ENCODE data around the gene SLC5A2.

SLC5A2 gene

GRCh38 chr16:31517800-31518402, 35.0 kb downstream of the SLC5A2 start:
- H3K4me1 ChIP-seq (ENCODE audit: insufficient read depth, low read length): no peaks in the 10 kb centered on the region
- no peak overlapping the region for H3K4me2 ChIP-seq (ENCODE audit: insufficient read depth, low read length)
- no peak overlapping the region for H3K9ac ChIP-seq (ENCODE audit: low read depth, low read length)
- DNase-seq: no peak
- no peaks in the 10 kb centered on the region for H3K79me2 ChIP-seq (ENCODE audit: insufficient read depth, low read length)
- H3K36me3 ChIP-seq (ENCODE audit: insufficient read depth, low read length): no peaks in the 10 kb centered on the region
- no peaks in the 10 kb centered on the region for H4K20me1 ChIP-seq (ENCODE audit: insufficient read depth, low read length)
- ATAC-seq (ENCODE audit: insufficient read depth, low read depth): no peak
- no peak overlapping the region for H3K27ac ChIP-seq (ENCODE audit: low read length)
- TF ChIP-seq, protein P1, sequence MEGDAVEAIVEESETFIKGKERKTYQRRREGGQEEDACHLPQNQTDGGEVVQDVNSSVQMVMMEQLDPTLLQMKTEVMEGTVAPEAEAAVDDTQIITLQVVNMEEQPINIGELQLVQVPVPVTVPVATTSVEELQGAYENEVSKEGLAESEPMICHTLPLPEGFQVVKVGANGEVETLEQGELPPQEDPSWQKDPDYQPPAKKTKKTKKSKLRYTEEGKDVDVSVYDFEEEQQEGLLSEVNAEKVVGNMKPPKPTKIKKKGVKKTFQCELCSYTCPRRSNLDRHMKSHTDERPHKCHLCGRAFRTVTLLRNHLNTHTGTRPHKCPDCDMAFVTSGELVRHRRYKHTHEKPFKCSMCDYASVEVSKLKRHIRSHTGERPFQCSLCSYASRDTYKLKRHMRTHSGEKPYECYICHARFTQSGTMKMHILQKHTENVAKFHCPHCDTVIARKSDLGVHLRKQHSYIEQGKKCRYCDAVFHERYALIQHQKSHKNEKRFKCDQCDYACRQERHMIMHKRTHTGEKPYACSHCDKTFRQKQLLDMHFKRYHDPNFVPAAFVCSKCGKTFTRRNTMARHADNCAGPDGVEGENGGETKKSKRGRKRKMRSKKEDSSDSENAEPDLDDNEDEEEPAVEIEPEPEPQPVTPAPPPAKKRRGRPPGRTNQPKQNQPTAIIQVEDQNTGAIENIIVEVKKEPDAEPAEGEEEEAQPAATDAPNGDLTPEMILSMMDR (IDR thresholded peaks at IDR 0.05; ENCODE audit: borderline replicate concordance, extremely low read depth, low read length, poor library complexity, severe bottlenecking): no peak
- peaks cover 2% of the 10 kb centered on the region for H3K27me3 ChIP-seq (ENCODE audit: insufficient read depth, low read length, poor library complexity)
- no peak overlapping the region for H2AFZ ChIP-seq (ENCODE audit: low read depth, low read length)
- no peaks in the 10 kb centered on the region for H3K9me3 ChIP-seq (ENCODE audit: insufficient read depth, low read length, severe bottlenecking)
- H3K4me3 ChIP-seq (ENCODE audit: low read depth in 1 of 2, low read length in 2 of 2): no peak overlapping the region

DNA sequence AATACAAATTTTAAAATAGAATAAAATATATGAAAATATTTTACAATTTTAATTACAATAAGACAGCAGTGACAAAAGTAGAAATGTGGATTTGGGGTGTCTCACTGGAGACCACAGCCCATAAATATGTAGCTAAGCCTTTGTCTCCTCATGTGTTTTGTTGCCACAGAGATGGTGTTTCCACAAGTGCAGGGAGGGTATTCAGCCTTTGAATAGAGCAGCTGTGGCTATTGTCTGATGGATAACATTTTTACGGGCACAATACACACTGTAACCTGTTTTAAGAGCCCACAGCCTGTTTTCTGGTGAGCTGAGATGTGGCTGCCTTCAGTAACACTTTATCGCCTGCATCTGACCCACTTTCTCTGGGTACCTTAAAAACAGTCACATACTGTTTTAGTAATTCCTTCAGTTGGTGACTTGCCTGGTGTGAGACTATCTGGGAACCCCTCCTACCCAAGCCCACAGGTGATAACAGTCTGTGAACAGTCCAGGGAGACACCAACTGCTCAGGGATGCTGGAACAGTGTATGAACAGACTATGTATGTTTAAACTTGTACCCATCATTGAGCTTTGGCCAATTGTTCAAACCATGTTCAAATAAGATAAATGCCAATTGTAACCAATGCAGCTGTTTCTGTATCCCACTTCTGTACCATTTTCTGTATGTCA, 37.0 kb downstream of the SLC5A2 start:
- H3K27ac ChIP-seq (ENCODE audit: low read length): no peak overlapping the region
- no peak overlapping the region for H3K4me2 ChIP-seq (ENCODE audit: insufficient read depth, low read length)
- no peak overlapping the region for H3K4me3 ChIP-seq (ENCODE audit: low read depth in 1 of 2, low read length in 2 of 2)
- H3K9me3 ChIP-seq (ENCODE audit: insufficient read depth, low read length, severe bottlenecking): no peaks in the 10 kb centered on the region
- H3K36me3 ChIP-seq (ENCODE audit: insufficient read depth, low read length): no peaks in the 10 kb centered on the region
- DNase-seq (no peak), ATAC-seq (ENCODE audit: insufficient read depth, low read depth) (no peak)
- no peaks in the 10 kb centered on the region for H3K79me2 ChIP-seq (ENCODE audit: insufficient read depth, low read length)
- TF ChIP-seq EZH2 (IDR thresholded peaks at IDR 0.05; ENCODE audit: borderline replicate concordance, low read depth, low read length, severe bottlenecking): no peak
- TF ChIP-seq, protein P1 (IDR thresholded peaks at IDR 0.05; ENCODE audit: borderline replicate concordance, extremely low read depth, low read length, poor library complexity, severe bottlenecking): no peak
- peaks cover 2% of the 10 kb centered on the region for H3K27me3 ChIP-seq (ENCODE audit: insufficient read depth, low read length, poor library complexity)
- no peak overlapping the region for H2AFZ ChIP-seq (ENCODE audit: low read depth, low read length)
- H3K9ac ChIP-seq (ENCODE audit: low read depth, low read length): no peak overlapping the region
- H4K20me1 ChIP-seq (ENCODE audit: insufficient read depth, low read length): no peaks in the 10 kb centered on the region
- no peaks in the 10 kb centered on the region for H3K4me1 ChIP-seq (ENCODE audit: insufficient read depth, low read length)

GRCh38 chr16:31521368-31521767, 38.4 kb downstream of the SLC5A2 start:
- Histone ChIP-seq H4K20me1 (ENCODE audit: insufficient read depth, low read length) (no peaks in the 10 kb centered on the region), H3K4me2 (ENCODE audit: insufficient read depth, low read length) (no peak overlapping the region), H3K27ac (ENCODE audit: low read length) (no peak overlapping the region), H3K9me3 (ENCODE audit: insufficient read depth, low read length, severe bottlenecking) (no peaks in the 10 kb centered on the region), H3K9ac (ENCODE audit: low read depth, low read length) (no peak overlapping the region), H3K4me1 (ENCODE audit: insufficient read depth, low read length) (no peaks in the 10 kb centered on the region), H3K27me3 (ENCODE audit: insufficient read depth, low read length, poor library complexity) (peaks cover 2% of the 10 kb centered on the region), H2AFZ (ENCODE audit: low read depth, low read length) (no peak overlapping the region), H3K79me2 (ENCODE audit: insufficient read depth, low read length) (no peaks in the 10 kb centered on the region), H3K4me3 (ENCODE audit: low read depth in 1 of 2, low read length in 2 of 2) (no peak overlapping the region), H3K36me3 (ENCODE audit: insufficient read depth, low read length) (no peaks in the 10 kb centered on the region)
- DNase-seq (no peak), ATAC-seq (ENCODE audit: insufficient read depth, low read depth) (no peak)
- TF ChIP-seq, protein P1 (IDR thresholded peaks at IDR 0.05; ENCODE audit: borderline replicate concordance, extremely low read depth, low read length, poor library complexity, severe bottlenecking): no peak

Measured in DND-41 (cell line).